SKM-1 treated with dmso at 0.1 percent for 144 hours (cell line): ENCODE data around the gene LSP1.

Source experiments
- DNase-seq: peaks from one replicate; lab custom pipeline; 2025; ENCODE audit not compliant: unreplicated experiment; lab: John Stamatoyannopoulos, UW

Gene LSP1

DNA sequence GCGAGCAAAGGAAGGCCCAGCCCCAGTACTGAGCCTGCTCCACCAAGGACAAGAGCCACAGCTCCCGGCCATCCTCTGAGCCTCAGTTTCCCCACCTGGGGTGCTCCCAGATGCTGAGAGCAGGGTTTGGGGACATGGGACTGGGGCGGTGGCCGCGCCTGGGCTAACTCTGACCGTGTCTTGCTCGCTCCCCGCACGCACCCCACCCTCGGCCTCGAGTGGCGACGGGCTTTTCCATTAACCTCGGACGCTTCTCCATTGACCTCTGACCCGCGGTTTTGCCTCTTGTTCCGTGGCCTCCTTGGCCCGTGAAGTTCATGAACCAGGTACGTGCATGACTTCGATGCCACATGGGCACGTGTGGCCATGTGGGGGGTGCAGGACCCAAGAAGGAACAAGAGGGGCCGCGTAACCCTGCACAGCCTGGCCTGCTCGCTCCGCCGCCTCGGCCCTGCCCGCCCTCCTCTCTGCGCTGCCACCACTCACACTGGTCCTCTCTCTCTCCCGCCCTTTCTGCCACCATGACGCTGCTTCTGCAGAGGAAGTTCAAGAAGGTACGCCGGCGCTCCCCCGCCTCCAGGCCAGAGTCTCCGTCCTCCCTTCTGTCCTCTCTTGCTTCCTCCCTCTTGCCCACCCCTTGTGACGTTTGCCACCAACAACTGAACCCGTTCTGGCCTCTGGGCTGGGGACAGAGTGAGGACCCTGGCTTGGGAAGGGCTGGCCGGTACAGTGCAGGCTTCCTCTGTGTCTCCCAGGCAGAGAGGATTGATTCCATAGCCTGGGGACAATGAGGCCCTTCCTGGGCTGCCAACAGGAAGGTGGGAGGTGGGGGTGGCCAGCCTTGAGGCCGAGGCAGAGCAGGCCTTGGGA is 73.5 kb downstream of the LSP1 start:
- no peak for DNase-seq

DNA sequence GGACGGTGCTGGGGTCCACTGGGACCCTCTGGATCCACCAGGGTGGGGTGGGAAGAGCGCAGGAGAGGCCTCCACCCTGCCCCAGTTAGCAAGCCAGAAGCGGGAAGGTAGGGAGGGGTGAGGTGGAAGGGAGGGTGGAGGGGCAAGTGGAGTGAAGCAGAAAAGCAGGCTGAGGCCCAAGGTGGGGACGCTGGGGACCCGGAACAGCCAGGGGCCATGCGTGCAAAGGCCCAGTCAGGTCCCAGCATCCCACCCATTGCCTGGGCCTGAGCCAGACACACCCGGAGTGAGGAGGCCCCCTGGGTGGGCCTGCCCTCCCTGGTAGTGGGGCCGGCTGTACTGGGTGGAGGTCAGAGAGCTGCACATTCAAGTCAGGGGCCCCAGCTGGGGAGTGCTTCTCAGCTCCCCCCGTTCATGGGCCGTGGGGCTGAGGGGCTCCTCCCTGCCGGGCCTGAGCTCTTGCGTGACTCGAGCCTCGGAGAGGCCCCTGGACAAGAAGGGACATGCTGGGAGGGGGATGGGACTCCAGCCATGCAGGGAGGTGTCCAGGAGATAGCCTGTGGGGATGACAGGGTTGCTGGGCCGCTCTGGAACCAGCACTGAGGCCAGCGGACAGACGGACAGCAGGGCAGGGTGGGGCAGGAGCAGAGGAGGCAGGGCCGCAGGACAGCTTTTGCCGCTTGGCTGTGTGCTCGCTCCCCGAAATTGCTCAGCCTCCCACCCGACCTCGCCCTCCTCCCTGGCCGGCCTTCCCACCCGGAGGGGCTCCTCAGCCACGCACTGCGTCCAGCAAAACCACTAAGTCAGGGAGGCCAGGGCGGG is 74.4 kb downstream of the LSP1 start:
- no peak for DNase-seq

DNA sequence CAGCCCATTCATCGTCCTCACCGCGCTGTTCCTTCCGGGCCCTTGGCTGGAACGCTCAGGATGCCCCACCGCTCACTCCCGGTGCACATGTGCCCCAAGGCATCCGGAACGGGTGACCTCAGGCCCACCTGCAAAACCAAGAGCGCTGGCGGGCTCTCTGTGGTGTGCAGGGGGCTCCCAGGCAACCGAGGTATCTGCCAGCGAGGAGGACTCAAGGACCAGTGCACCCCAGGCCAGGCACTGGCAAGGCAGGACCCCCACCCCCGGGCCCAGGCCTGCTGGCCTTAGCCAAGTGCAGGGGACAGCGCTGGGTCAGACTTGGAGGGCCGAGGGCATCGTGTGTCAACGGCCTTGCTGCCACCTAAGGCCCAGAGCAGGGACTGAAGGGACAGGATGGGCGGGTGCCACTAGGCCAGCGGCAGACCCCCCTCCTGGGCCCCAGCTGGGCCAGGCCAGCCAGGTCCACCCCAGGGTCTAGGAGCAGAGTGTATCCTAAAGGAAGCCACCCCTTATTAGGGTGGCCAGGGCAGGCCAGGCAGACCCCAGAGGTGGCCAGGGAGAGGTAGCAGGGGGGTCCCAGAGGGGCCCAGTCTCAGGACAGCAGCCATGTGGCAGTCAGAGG is 75.1 kb downstream of the LSP1 start:
- DNase-seq: no peak

DNA sequence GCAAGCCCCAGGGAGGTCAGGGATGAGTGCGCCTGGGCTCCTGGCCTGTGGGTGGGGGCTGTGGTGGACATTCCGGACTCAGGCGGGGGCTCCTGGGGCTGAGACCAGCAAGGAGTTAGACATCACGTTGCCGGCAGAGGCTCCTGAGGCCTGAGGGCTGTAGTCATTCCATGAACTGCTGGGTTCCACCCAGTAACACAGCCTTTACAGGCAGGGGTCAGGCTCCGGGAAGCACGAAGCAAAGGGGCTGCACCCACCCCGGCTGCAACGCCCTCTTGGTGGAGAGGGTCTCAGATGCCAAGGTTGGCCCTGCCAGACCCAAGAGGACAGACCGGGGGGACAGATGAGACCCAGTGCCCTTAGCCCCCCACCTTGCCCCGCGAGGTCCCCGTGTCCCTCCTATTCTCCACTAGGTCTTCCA is 75.6 kb downstream of the LSP1 start:
- DNase-seq: no peak

DNA sequence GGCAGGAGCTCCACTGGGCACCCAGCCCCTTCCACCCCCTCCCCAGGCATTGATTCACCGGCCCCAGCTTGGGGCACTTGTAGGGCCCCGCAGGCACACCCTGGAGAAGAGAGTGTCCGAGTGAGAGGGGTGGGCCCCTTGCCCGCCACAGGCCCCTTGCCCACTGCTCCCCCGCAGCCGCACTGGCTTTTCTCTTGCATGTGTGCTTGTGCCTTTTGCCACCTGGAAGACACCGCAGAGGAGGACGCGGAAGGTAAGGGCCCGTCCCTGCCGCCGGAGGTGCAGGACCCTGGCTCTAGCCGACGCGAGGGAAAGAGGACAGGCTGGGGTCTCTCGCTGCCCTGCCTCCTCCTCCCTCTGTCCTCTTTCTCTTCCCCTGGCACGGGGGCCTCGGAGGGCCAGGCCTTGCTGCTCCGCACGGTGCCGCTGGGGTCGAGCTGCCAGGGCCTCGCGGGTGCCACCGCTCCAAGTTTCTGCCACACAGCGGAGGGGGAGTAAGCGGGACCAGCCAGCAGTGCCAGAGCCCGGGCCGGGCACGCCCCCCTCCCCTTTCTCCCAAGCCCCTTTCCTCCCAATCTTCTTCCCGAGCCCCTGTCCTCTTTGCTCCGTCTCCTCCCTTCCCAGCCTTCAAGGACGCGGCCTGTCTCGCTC is 76.1 kb downstream of the LSP1 start:
- DNase-seq: no peak

DNA sequence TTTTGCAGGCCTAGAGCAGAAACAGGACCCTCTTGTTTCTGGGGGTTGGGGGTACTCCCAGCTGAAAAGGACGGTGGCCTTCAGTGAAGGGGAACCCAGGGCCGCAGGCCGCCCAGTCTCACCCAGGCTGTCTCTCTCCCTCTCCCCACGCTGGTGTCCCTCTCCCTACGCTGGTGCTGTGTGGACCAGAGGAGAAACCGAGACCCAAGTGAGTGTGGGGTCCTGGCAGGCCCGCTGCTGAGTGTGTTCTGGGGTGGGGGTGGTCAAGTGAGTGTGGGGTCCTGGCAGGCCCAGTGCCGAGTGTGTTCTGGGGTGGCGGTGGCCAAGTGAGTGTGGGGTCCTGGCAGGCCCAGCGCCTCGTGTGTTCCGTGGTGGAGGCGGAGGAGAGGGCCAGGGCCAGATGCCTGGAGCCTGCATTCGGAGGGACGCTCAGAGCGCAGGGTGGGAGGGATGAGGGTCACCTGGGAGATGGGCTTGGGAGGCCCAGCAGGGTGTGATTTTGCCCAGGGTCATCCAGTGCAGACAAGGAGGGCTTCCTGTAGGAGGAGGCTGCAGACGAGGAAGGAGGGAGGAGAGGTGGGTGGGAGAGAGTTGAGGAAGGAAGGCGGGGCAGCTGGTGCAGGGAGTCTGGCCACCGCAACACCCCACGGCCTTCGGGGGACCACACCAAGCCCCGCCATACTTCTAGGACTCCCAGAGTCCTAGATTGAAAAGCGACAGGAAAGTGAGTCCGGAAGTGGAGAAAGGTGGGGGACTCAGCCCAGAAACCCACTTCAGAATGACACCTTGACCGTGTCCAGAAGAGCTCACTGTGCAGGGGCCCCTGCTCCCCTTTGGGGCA is 77.0 kb downstream of the LSP1 start:
- DNase-seq: no peak

DNA sequence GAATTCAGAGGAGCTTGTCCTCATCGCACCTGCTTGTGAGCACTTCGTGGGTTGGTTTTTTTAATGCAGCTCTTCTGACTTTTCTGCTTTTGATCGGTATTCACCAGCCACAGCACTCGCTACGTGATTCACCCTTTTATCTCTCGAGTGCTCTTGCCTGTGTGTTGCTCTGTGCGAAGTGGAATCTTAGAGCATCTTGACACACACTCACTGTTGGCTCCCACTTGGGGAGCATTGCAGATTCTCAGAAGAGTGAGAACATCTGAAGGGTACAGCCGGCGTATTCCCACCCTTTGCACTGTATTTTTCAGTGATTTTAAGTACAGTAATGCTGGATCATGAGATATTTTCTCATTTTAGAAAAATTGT is 77.6 kb downstream of the LSP1 start:
- no peak for DNase-seq

DNA sequence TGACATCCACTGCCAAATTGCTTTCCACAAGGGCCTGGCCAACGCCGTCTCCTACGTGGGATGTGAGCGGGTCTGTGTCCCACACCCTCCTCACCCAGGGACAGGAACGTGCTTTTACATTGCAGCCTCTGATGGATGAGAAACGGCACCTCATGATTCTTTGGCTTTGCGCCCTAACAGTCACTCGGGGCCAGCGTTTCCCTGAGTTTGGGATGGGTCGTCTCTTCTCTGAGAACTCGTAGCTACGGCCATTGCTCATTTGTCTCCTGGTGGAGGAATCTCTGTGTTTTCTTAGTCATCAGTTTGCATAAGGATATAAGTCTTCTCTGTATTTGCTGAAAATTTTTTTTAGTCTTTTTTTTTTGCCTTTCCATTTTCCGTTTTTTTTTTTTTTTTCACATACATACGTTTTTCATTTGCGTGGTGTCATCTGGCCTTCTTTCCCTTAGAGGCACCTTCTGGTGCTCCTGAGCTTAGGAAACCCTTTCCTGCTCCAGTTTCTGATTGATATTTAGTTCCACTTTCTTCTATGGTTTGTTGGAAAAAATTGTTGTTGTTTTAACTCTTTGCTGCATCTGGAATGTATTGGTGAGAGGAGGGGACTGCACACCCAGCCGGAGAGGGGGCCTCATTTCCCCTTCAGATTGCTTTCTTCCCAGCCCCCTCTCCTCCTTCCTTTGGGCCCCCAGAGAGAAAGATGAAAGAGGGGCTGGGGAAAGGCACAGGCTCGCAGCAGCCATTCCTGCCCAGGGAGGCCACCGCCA is 78.6 kb downstream of the LSP1 start:
- no peak for DNase-seq

DNA sequence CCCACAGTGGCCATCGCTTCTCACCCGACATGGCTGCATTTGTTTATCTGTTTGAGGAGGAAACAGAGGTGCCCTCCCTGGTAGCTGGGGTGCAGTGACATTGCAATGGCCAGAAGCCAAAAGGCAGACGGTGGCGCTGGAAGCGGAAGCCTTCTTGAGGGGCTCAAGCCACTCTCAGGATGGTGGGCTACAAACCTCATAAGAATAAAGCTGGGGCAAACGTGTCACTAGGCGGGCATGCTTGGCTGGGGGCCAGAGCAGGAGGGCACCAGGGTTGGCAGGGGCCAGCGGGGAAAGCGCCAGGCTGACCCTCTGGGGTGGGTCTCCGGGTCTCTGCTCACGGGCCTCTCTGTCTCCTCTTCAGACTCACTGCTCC is 79.2 kb downstream of the LSP1 start:
- DNase-seq: no peak

DNA sequence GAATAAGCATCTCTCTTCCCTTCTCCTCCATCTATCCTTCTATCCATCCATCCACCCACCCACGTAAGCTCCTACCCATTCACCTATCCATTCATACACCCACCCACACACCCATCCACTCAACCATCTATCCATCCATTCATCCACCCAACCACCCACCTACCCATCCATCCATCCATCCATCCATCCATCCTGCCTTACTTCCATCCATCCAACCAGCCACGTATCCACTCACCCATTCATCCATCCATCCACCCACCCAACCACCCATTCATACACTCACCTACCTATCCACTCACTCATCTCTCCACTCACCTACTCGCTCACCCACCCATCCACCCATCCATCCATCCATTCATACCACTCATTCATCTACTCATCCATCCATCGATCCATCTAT is 79.8 kb downstream of the LSP1 start:
- DNase-seq: no peak

DNA sequence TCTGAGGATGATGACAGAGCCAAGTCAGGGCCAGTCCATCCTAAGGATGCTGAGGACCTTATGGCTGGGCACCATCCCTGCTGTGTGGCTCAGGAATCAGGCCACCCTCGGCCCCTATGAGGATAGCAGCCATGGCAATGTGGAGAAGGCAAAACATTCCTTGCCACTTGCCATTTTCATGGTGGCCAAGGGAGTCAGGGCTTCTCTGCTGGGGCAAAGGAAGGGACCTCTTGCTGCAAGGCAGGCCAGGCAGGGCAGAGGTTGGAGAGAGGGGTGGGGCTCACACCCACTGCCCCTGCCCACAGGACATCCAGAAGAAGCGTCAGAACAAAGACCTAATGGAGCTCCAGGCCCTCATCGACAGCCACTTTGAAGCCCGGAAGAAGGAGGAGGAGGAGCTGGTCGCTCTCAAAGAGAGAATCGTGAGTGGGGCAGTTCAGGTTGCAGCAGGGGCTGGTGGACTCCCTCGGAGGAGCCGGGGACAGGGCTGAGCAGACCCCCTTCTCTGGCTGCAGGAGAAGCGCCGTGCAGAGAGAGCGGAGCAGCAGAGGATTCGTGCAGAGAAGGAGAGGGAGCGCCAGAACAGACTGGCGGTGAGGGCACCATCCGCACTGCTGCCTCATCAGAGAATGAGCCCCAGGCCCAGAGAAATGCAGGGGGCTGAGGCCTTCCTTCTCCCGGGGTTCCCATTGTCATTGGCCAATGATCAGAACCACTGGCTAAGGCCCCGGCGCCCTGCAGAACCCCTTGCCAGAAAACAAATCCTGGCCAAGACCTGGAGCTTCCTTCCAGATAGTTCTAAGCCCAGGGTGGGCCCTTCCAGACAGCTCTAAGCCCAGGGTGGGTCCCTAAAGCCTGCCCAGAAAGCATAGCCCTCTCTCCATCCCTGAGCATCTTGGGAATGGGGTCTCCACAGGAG is 80.8 kb downstream of the LSP1 start:
- DNase-seq: no peak

DNA sequence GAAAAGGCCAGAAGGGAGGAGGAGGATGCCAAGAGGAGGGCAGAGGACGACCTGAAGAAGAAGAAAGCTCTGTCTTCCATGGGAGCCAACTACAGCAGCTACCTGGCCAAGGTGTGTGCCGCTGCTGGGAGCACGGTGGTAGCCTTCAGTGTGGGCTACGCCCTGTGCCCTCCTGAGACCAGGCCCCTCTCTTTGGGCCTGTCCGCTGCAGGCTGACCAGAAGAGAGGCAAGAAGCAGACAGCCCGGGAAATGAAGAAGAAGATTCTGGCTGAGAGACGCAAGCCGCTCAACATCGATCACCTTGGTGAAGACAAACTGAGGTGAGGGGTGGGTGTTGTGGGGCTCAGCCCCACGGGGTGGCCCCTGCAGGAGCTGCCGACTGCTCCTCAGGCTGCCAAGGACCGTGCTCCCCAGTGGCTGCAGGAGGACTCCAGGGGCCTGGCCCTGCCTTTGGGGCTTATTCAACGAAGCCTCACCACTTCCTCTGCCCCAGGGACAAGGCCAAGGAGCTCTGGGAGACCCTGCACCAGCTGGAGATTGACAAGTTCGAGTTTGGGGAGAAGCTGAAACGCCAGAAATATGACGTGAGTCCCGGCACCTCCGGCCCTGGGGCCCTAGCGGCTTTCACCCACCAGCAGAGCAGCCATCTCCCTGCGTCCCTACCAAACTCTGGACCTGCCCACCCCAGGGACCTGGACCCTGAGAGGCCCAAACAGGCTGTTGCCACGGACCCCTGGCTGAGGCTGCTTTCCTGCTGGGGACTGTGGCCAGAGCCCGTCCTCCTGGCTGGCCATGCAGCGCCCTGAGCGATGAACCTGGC is 81.7 kb downstream of the LSP1 start:
- DNase-seq: no peak

DNA sequence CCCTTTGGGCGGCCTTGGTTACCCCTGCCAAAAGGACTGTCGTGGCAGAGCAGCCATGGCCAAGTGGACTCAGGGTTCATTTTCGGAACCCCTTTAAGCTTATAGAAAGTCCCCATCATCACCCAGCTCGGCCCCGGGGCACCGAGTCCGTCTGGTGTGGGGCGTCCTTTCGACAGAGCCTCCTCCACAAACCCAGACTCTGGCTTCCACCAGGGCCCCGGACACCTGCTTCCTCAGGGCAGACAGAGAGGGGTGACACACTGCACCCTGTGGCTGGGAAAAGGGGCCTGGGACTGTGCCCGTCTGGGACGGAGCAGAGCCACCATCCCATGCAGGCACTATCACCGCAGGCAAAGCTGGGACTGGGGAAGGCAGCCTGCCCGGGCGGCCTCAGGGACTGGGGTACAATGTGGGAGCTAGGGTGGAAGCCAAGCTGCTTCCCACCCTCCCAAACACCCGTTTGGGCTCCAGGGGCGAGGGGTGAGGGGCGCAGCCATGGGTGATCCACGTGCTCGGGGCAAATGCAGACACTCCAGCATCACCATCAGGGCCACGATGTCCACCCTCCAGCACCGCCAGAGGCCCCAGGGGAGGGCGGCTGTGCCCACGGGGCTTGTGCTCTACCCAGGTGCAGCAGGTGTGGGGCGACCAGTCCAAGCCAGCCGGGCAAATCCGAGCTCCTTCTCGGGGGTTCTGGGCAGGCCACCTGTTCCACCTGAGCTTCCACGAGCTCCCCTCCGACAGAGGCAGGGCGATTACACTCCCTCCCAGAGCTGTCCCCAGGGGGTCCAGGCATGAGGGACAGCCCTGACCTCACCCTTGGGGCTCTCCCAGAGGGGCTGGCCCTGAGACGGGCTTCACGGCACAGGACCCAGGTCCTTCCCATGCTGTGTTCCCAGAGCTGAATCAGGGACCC is 82.5 kb downstream of the LSP1 start:
- DNase-seq: no peak

DNA sequence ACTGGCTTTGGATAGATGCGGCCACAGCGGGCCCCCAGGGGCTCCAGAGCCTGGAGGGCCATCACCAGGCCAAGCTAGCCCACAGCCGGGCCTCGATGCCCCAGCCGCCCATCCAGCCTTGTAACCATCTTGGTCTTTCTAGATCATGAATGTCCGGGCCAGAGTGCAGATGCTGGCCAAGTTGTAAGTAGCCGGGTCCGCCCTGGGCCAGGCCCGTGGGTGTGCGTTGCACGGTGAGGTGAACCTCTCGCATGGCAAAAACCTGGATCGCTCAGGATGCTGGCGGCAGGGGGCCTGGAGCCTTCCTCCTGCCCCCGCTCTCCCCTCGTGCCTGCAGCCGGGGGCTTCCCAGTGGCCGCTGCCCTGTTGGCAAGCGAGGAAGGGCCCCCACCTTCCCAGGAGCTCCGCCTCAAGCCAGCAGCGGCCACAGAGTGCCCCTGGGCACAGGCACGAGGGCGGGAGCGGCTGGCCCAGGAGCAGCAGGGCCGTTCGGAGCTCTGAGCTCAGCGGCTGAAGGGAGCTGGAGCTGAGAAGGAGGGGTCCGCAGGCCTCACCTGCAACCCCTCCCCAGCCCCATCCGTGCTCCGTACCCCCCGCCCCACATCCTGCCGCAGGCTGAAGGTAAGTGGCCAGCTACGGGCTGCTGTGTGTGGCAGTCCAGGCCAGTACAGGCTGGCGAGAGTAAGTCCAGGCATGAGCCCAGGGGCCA is 83.3 kb downstream of the LSP1 start:
- DNase-seq: no peak

DNA sequence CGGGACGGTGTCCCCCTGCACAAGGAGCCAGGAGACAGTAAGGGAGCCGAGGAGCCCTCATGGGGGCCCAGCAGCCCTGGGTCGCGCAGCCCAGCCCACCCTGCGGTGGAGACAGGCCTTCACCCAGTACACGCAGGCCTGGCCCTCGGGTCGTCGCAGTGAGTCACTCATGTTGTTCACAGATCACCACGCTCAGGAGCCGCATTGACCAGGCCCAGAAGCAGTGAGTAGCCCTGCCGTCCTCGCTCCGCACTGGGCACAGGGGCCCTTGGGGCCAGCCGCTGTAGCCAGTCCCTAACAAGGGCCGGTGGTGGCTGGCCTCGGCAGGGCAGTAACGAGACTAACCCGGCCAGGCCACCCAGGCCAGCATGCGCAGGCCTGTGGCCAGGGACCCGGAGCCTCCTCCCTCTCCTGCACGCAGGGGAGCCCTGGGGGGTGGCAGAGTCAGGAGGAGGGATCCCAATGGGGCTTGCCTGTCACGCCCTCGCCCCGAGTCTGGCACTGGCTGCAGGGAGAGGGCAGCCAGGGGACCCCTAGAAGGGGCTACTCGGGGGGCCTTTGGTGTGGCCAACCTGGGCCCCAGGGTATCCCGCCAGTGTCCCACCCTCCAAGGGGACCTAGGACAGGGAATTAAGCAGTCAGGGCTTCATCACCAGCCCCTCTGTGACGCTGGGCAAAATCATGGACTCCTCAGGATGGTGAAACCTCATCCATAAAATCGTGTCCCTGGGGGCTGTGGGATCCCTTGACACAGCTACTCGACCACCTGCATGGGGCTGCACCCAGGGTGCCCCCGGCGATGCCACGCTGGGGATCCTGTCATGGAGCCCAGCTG is 84.1 kb downstream of the LSP1 start:
- DNase-seq: no peak
